HG02571 (cell line): Measurements from ENCODE around the gene ZBTB45.
"Not testable (repeated sequence)": the region's sequence is repeated elsewhere in the genome, so short reads cannot be mapped to it uniquely, and the experiment has no call there.

Experiments
- ATAC-seq: cut with Tn5 transposase; IDR thresholded peaks from one replicate; pipeline ENCODE4 v1.9.1; 2021; ENCODE audit warnings: mild to moderate bottlenecking, moderate library complexity; ENCODE audit not compliant: unreplicated experiment

ZBTB45 gene

DNA sequence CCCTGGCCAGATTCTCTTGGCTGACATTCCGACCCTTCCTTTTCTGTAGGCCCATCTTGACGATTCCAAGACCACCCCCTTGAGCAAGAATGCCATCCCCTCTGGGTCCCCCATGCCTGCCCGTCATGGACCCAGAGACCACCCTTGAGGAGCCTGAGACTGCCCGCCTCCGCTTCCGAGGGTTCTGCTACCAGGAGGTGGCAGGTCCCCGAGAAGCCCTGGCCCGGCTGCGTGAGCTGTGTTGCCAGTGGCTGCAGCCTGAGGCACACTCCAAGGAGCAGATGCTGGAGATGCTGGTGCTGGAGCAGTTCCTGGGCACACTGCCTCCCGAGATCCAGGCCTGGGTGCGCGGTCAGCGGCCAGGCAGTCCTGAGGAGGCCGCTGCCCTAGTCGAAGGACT lies 42.5 kb downstream of the ZBTB45 start:
- ATAC-seq: no peak

DNA sequence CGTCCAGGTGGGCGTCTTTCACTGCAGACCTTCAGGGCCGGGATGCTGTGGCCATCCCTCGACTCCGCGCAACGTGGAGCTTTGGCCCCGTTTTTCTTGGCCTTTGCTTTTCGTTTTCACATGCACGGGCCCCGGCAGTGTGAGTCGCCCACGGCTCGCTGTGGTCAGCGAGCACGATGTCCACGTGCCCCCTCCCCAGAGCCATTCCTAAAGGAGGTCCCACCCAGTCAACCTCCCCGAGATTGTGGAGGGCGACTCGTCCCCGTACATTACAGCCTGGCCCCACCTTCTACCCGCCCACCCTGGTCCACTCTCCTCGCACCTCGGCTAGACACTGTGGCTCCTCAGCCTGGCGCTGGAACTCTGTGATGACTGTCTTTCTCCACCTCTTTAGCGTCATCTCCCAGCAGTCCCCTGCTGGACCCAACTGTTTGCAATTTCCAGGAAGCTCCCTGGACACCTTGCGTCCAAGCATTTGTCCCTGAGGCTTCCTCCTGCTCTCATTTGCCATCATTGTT lies 43.1 kb downstream of the ZBTB45 start:
- no peak for ATAC-seq

DNA sequence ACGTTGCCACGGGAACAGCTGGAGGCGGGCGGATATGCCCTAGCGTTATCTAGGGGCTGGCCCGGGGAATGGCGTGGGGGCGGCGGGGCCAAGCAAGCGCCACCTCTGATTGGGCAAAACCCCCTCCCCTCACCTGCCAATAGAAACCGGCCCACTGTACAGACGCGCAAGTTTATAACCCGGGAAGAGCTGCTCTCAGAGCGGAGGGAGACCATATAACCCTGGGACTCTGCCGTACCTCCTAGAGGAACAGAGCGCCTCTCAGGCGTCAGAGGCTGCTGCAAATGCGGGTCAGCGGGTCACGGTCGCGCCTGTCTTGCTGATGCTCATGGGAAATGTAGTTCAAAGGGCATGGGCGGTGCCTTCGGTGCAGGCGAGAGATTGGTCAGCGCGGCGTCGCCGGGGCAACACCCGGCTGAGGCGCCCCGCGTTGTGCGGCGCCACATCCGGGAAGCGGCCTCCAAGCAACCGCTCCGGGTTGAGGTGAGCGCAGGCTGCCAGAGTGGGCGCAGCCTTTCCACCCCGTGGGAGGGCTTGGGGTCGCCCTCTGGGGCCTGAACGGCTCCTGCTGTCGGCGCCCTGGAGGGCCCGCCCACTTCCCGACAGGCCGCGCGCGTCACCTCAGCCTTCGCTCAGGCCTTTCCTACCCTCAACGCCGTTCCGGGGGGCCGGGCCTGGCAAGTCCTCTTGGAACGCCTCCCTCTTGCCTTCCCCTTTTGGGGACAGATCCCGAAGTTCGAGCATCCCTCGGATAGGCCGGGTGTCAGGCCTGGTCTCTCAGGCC lies 43.7 kb downstream of the ZBTB45 start, which contains the start of gene ZNF446:
TSS of gene ZNF446 (plus strand) at position 639 of the 784 bp plus-strand sequence. CDS start 867 bp downstream, outside the sequence.
- ATAC-seq: peak; percentile 80

DNA sequence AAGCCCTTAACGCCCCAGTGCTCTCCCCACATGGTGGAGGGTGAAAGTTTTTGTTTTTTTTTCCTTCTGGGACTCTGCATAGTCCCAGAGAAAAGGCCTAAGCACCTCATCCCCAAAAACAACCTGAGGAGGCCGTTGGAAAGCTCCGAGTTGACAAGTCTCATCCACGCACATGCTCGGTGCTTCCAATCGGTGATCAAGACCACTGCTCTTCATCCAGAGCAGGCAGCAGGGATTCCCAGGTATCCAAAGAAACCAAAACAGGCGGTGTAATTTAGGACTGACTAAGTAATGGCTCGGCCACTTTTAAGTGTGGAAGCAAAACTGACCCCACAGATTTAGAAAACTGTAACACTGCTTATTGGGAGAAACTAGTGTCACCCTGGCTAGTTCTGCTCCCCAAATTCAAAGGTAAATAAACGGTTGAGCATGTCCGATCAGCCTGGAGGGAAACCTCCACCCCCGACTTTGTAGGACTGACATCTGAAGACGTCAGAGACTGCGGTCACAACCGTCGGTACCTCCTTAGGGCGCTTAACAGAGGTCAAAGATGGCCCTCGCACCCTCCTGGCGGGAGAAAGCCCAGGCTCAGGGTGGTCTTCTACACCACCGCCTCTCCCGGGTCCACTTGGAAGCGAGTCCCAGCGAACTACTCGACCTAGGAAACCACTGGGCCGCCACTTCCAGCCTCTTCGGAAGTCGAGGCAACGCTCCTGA lies 44.5 kb downstream of the ZBTB45 start:
- no peak for ATAC-seq

DNA sequence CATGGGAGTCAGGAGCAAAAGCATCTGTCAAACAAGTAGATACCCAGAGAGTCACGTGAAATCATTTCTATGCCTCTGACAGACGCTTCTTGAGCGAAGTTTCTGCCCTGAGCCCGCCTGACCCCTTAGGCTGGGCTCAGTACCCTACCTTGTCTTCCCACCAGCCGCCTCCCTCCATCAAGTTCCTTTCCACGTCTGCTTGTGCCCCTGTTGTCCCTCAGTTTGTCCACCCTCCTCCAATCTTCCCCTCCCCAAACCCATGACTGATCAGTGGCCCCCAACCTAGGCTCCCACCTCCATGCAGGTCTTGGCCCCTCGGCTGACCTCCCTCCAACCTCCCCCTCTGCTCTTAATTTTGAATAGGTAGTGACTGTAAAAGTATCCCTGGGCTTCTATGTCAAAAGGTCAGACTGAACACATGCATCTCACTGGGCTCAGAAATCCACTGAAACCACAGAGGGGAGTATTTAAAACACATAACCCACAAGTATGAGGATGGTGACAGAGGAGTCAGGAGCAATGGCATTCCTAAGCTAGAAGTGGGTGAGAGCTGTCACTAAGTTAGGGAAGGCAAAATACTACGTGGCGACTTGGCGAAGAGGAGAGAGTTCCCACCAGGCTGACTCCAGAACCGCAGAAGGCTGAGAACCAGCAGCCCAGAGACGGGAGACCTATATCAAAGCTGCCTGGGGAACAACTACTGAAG lies 45.2 kb downstream of the ZBTB45 start:
- no peak for ATAC-seq

DNA sequence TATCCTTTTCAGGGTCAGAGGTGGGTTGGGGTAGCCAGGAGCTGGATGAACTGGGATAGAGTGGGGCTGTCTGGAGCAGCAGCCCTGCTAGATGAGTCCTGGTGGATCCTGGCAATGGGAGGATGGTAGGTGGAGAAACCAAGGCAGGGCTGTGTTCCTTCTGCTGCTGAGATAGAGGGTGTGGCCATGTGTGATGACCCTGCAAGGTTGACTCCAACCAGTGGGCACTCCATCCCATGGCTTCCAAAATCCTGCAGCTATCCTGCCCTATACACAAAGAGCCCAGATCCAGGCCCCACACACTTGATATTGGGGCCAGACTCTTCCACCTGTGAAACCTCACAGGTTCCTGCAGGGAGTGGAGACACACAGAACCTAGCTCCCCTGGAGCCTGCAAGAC lies 45.8 kb downstream of the ZBTB45 start:
- no peak for ATAC-seq

DNA sequence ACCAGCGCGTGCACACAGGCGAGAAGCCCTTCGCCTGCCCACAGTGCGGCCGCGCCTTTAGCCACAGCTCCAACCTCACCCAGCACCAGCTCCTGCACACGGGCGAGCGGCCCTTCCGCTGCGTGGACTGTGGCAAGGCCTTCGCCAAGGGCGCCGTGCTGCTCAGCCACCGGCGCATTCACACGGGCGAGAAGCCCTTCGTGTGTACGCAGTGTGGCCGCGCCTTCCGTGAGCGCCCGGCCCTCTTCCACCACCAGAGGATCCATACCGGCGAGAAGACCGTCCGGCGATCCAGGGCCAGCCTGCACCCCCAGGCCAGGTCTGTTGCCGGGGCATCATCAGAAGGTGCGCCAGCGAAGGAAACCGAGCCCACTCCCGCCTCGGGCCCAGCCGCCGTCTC lies 47.9 kb downstream of the ZBTB45 start:
- ATAC-seq: no peak

DNA sequence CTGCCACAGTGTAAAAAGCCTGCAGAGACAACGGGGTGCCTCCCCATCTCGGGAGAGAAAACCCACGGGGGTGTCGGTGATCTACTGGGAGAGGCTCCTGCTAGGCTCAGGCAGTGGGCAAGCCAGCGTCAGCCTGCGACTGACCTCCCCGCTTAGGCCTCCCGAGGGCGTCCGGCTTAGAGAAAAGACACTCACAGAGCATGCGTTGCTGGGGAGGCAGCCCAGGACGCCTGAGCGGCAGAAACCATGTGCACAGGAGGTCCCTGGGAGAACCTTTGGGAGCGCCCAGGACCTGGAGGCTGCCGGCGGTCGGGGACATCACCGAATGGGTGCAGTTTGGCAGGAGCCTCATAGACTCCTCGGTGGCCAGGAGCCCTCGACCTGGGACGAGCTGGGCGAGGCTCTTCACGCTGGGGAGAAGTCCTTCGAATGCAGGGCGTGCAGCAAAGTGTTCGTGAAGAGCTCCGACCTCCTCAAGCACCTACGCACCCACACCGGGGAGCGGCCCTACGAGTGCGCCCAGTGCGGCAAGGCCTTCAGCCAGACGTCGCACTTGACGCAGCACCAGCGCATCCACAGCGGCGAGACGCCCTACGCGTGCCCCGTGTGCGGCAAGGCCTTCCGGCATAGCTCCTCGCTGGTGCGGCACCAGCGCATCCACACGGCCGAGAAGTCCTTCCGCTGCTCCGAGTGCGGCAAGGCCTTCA lies 48.6 kb downstream of the ZBTB45 start:
- not testable (repeated sequence) for ATAC-seq

DNA sequence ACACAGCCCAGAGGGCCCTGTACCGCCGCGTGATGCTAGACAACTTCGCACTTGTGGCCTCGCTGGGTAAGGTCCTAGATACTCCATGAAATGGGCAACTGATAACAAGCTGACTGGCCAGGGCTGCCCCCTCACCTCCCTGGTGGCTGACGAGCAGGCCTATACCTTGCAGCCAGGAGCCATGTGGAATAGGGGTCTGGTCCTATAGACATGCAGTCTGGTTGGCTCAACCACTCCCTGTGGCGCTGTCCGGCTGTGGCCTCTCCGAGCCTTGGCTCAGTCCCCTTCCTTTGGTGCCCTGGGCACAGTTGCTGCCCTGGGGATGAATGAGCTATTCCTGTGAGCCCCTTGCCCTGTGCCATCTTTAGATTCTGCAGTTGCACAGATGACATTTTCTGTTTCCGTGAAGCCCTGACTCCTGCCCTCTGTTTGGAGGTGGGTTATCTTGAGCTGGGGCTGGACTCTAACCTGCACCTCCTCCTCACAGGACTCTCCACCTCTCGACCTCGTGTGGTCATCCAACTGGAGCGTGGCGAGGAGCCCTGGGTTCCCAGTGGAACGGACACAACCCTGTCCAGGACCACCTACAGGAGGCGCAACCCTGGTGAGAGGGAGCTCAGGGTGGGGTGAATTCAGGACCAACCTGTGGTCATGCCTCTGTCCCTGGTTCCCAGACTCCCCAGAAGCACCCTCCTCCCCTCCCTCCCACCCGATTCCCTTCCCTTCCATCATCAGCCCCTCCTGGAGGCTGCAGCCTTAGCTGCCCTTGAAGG lies 50.2 kb downstream of the ZBTB45 start:
- no peak for ATAC-seq

DNA sequence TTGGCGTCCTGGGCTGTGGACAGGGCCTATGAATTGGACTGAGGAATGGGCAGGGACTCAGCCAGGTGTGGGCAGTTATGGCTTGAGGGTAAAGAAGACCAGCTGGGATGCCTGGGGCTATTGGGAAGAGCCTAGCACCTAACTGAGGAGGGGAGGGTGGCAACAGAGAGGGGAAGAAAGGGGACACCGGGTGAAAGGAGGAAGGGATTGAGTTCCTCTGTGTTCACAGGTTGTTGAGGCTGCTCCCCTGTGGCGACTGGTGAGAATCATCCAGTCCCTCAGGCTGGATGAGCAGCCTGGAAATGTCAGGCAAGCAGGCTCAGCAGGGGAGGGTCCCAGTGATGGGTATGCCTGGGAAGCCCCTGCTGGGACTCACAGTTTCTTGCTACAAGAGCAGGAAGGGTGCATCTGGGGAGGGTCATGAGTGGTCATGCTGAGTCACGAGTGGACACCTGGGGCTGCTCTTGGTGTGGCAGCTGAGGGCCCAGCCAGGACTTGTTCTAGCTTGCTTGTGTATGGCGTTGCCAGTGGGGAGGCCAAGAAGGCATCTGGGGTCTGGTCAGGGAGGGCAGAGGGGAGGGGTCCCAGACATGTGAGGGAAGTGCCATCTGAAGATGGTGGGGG lies 51.3 kb downstream of the ZBTB45 start:
- ATAC-seq: no peak

DNA sequence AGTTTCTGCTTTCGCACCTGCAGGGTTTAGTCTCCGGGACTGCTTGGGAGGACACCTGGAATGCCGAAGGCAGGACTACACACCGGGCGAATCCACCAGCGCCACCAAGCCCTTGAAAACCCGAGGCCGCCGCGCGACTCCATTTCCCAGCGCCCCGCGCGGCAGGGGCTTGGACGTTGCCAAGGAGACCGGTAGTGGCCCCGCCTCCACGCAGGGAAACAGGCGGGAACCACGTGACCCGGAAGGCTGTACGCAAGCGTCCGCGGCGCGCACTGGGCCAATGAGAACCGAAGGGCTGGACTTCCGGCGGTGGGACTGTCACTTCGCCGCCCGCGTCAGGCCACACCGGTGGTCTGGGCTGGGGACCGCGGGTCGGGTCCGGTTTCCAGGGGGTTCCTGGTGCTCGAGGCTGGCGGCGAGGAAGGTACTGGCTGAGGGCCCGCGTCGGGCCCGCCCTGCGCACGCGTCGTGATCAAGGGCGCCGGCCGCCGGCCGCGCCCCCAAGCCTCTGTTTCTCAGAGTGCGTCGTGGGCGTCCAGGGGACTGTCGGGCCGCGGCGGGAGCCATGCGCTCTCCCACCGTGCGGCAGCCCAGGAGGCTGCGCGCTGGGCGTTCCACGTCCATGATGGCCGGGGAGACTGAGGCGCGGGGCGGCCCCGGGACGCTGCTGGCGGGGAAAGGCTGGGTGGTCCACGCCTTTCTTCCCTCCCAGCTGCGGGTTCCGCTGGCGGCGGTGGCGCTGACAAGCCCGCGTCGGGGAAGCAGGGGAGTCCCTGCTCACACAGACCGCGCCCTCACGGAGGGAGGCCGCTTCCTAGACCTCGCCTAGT lies 52.6 kb downstream of the ZBTB45 start, which contains the start of gene ZNF324:
TSS of gene ZNF324 (plus strand) at position 321 of the 830 bp plus-strand sequence. CDS start 2,106 bp downstream, outside the sequence.
- peak; percentile 94 for ATAC-seq

DNA sequence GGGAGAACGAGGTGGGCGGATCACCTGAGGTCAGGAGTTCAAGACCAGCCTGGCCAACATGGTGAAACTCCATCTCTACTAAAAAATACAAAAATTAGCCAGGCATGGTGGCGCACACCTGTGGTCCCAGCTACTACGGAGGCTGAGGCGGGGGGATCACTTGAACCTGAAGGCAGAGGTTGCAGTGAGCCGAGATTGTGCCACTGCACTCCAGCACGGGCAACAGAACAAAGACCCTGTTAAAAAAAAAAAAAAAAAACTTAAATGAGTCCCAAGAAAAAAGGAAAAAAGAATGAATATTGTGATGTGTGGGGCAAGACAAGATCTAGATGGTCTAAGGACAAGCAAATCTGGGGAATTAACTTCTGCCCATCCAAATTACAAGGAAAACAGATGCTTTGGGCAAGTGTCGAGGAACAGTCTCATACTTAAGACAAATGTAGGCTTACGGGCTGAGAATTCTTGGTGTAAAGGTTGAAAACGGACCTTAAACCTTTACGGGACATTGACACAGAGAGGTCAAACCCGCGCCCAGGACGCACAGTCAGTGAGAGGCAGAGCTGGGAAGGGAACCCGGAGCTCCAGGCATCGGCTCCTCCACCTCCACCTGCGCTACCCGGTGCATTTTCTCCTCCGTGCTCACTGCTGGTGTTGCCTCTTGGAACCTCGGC lies 53.4 kb downstream of the ZBTB45 start:
- peak; percentile 20 for ATAC-seq
